B cell (primary cell): Measurements from ENCODE around the gene EML3. TPM values are rescaled to one million over a fixed set of nuclear protein-coding genes. Genes with fewer than 3 reads are reported as not detected.

Experiments used
- ATAC-seq: fragments of 200-7000 bp; cut with Tn5 transposase; one replicate; pipeline ENCODE4 v1.10.0; 2021; ENCODE audit warnings: low read depth, mild to moderate bottlenecking, moderate number of reproducible peaks, moderate library complexity
- CTCF ChIA-PET: fragments of 350-600 bp; sonication (Branson Sonifier 250); formaldehyde crosslinking; loops from one replicate; lab custom pipeline; 2021; ENCODE audit warnings: antibody characterized with exemption, inconsistent platforms; lab: Charles Lee
- POLR2A ChIA-PET: fragments of 350-600 bp; sonication (Branson Sonifier 250); formaldehyde crosslinking; loops from one replicate; lab custom pipeline; 2021; ENCODE audit warnings: antibody characterized with exemption; lab: Charles Lee
- DNase-seq: peaks from one replicate; pipeline ENCODE4 v3.0.0; 2013
- H2AFZ ChIP-seq: 2 replicates; pipeline ENCODE4 v1.6.1; 2012; ENCODE audit warnings: mild to moderate bottlenecking, low read depth, low read length; ENCODE audit not compliant: insufficient read depth, poor library complexity, severe bottlenecking
- H3K27ac ChIP-seq, 2 donors: 1 replicate in 1 of 2; 2 replicates in 1 of 2; pipeline ENCODE4 v1.5.1; 2012 to 2013; ENCODE audit warnings: low read length in 2 of 2, mild to moderate bottlenecking in 2 of 2, moderate library complexity in 1 of 2
- H3K27me3 ChIP-seq, 4 experiments: fragments of 200-600 bp in 1 of 4; sonication (generic) in 1 of 4; replicated peaks in 1 of 4; 1 replicate in 2 of 4; 2 replicates in 2 of 4; pipeline versions ENCODE4 v1.6.1 to v1.7.0; 2013 to 2016; ENCODE audit warnings: low read length in 3 of 4, mild to moderate bottlenecking in 2 of 4, mixed read lengths in 1 of 4, moderate library complexity in 1 of 4; ENCODE audit not compliant: insufficient read depth in 4 of 4, control insufficient read depth in 3 of 4; ENCODE audit errors: control extremely low read depth in 1 of 4
- H3K36me3 ChIP-seq, 2 experiments: replicated peaks in 1 of 2; 1 replicate in 1 of 2; 2 replicates in 1 of 2; pipeline versions ENCODE4 v1.6.1 to v1.7.1; 2013; ENCODE audit warnings: low read length in 1 of 2; ENCODE audit not compliant: insufficient read depth in 2 of 2, control insufficient read depth in 1 of 2; ENCODE audit errors: control extremely low read depth in 1 of 2, extremely low read depth in 1 of 2
- H3K4me1 ChIP-seq, 2 donors: fragments of 200-600 bp in 1 of 2; sonication (generic) in 1 of 2; 1 replicate in 1 of 2; 2 replicates in 1 of 2; pipeline versions ENCODE4 v1.5.1 to v1.6.1; 2013 to 2017; ENCODE audit warnings: low read length in 2 of 2; ENCODE audit not compliant: control insufficient read depth in 2 of 2, insufficient read depth in 2 of 2
- H3K4me2 ChIP-seq: replicated peaks from 2 replicates; pipeline ENCODE3; 2012; ENCODE audit warnings: mild to moderate bottlenecking, low read depth, low read length; ENCODE audit not compliant: poor library complexity, severe bottlenecking
- H3K4me3 ChIP-seq, 5 experiments: fragments of 200-600 bp in 1 of 5; sonication (generic) in 1 of 5; 1 replicate in 3 of 5; 2 replicates in 2 of 5; pipeline versions ENCODE4 v1.5.1 to v1.7.0; 2011 to 2016; ENCODE audit warnings: low read length in 4 of 5, mild to moderate bottlenecking in 4 of 5, low read depth in 2 of 5, control low read depth in 1 of 5, moderate library complexity in 1 of 5; ENCODE audit not compliant: insufficient read depth in 1 of 5; ENCODE audit errors: control extremely low read depth in 1 of 5, extremely low read depth in 1 of 5
- H3K79me2 ChIP-seq: fragments of 200-600 bp; sonication (generic); one replicate; pipeline ENCODE4 v1.6.0; 2016; ENCODE audit warnings: low read length; ENCODE audit not compliant: control insufficient read depth, insufficient read depth
- H3K9ac ChIP-seq: fragments of 200-600 bp; sonication (generic); 2 replicates; pipeline ENCODE4 v1.6.1; 2017; ENCODE audit warnings: mild to moderate bottlenecking, low read length, moderate library complexity
- H3K9me3 ChIP-seq, 3 donors: one replicate each; pipeline versions ENCODE4 v1.6.1 to v1.7.1; 2013; ENCODE audit warnings: low read length in 2 of 3; ENCODE audit not compliant: control insufficient read depth in 2 of 3, insufficient read depth in 1 of 3; ENCODE audit errors: control extremely low read depth in 1 of 3
- H4K20me1 ChIP-seq: 2 replicates; pipeline ENCODE4 v1.6.0; 2012; ENCODE audit warnings: mild to moderate bottlenecking, low read length; ENCODE audit not compliant: insufficient read depth, control insufficient read depth, poor library complexity, severe bottlenecking
- H3K27ac Mint-ChIP-seq: one replicate; pipeline ENCODE4 v1.8.0; 2021; ENCODE audit warnings: mixed read lengths
- H3K27me3 Mint-ChIP-seq: one replicate; pipeline ENCODE4 v1.8.0; 2021; ENCODE audit warnings: mixed read lengths
- H3K4me1 Mint-ChIP-seq: one replicate; pipeline ENCODE4 v1.8.0; 2021; ENCODE audit warnings: mixed read lengths
- H3K4me3 Mint-ChIP-seq: one replicate; pipeline ENCODE4 v1.8.0; 2021; ENCODE audit warnings: mixed read lengths
- H3K9me3 Mint-ChIP-seq: one replicate; pipeline ENCODE4 v1.8.0; 2022; ENCODE audit warnings: mixed read lengths; ENCODE audit not compliant: insufficient read depth
- CTCF ChIP-seq: fragments of 200-600 bp; IDR thresholded peaks from one replicate; pipeline ENCODE4 v1.8.0; 2022; ENCODE audit warnings: antibody characterized with exemption, mild to moderate bottlenecking
- EZH2 ChIP-seq: IDR thresholded peaks from 2 replicates; pipeline ENCODE4 v1.6.1; 2012; ENCODE audit warnings: borderline replicate concordance, low read depth, mild to moderate bottlenecking, moderate library complexity, low read length; ENCODE audit not compliant: insufficient read depth, poor library complexity, severe bottlenecking
- WGBS: methylation state at CpG from one replicate; pipeline ENCODE4 v1.1.5; 2013; ENCODE audit warnings: missing lambda C conversion rate; ENCODE audit not compliant: insufficient coverage; 5-methylcytosine and 5-hydroxymethylcytosine counted together
- intact Hi-C: fragments of 100-400 bp; cut with micrococcal nuclease; formaldehyde crosslinking; loops from one replicate; pipeline ENCODE4 v1.10.0; 2022
- polyA plus RNA-seq: library from polyadenylated mRNA; depleted of rRNA; stranded (reverse); fragments of >200 nt; gene quantifications from 2 replicates; pipeline ENCODE4 v1.2.3, GENCODE V29; 2012
- total RNA-seq, 2 donors: library from RNA; stranded (reverse); fragments of 120-200 nt in 1 of 2; gene quantifications; 1 replicate in 1 of 2; 2 replicates in 1 of 2; pipeline versions ENCODE4 v1.2.3 to v1.2.4, GENCODE V29; 2013 to 2022

EML3 gene
- total and polyA plus RNA-seq, 2 donors (not counting 1 experiment from before 2014, with no cell fraction given): 127 to 128 TPM

GRCh38 chr11:62622476-62623089 is 10.0 kb upstream of the EML3 start:
- H3K4me1 ChIP-seq: peaks cover 11 to 19% of the 10 kb centered on the region in 2 donors
- ChIA-PET CTCF (interaction anchor here (0.6 to 4.4 kb wide), 14 partner anchors 8 to 258 kb away, joined by 3 to 35 read pairs (median 4); partner anchors contain the start of genes C11orf98, CSKMT, EML3 and LBHD1), POLR2A (interaction anchor here (0.6 to 3.6 kb wide), 12 partner anchors 15 to 229 kb away, joined by 3 to 33 read pairs (median 6); partner anchors contain the start of genes BSCL2, C11orf98, CSKMT and GNG3)
- peak overlapping the region; percentile 93 for H3K9ac ChIP-seq
- no peaks in the 10 kb centered on the region for H3K27me3 ChIP-seq
- intact Hi-C loops: loop anchor here (1.0 to 2.0 kb wide), 8 partner anchors 10 to 139 kb away; partner anchors contain the start of genes C11orf98, CSKMT, EML3 and GANAB
- peak overlapping the region; percentile 92 for H3K4me2 ChIP-seq
- peak overlapping the region; percentile 98 for H3K4me3 Mint-ChIP-seq
- H3K4me3 ChIP-seq: peak overlapping the region in 1 of 5 experiments; percentile 80
- no peaks in the 10 kb centered on the region for H4K20me1 ChIP-seq
- H3K9me3 ChIP-seq: no peaks in the 10 kb centered on the region
- H3K27ac Mint-ChIP-seq: peak overlapping the region; percentile 90
- no peaks in the 10 kb centered on the region for H3K27me3 Mint-ChIP-seq
- H3K79me2 ChIP-seq: peaks cover 13% of the 10 kb centered on the region
- TF ChIP-seq EZH2 (no peak), CTCF (no peak)
- peak overlapping the region; percentile 88 to 98 for H3K27ac ChIP-seq
- H3K4me1 Mint-ChIP-seq: peaks cover 23% of the 10 kb centered on the region
- peaks cover 7 to 27% of the 10 kb centered on the region in 2 experiments for H3K36me3 ChIP-seq
- DNase-seq: no peak
- no peak for ATAC-seq
- H2AFZ ChIP-seq: peak overlapping the region; percentile 85
- no peaks in the 10 kb centered on the region for H3K9me3 Mint-ChIP-seq
- 83% methylated on average over 1 of the region's 7 CpGs for WGBS
